H1 (cell line): ENCODE measurements around the gene ZC3H18. TPM values are rescaled to one million over a fixed set of nuclear protein-coding genes. Genes with fewer than 3 reads are reported as not detected.

ENCODE experiments used
- CTCF ChIA-PET: fragments of 300-600 bp; sonication (Branson Sonifier 250); formaldehyde crosslinking; loops from one replicate; lab custom pipeline; 2021; ENCODE audit not compliant: partially characterized antibody; lab: Charles Lee
- POLR2A ChIA-PET: fragments of 300-600 bp; sonication (Branson Sonifier 250); formaldehyde crosslinking; loops from one replicate; lab custom pipeline; 2021; ENCODE audit warnings: inconsistent platforms; ENCODE audit not compliant: partially characterized antibody; lab: Charles Lee
- DNase-seq, 2 experiments: peaks; one replicate each; pipeline versions ENCODE4 v3.0.0 to v3.0.0-alpha.2; 2010 to 2022; ENCODE audit warnings: low spot score in 2 of 2, low read depth in 1 of 2, mixed read lengths in 1 of 2
- FAIRE-seq: peaks from 2 replicates; lab custom pipeline; 2011; peaks lifted over from hg19 to GRCh38; lab: Jason Lieb, UNC
- H2AFZ ChIP-seq: 2 replicates; pipeline ENCODE4 v1.8.1; 2012; ENCODE audit warnings: low read length, inconsistent platforms
- H2AK5ac ChIP-seq: 2 replicates; pipeline ENCODE4 v1.6.1; 2013; ENCODE audit warnings: low read depth, low read length
- H2BK120ac ChIP-seq: replicated peaks from 2 replicates; pipeline ENCODE3; 2013; ENCODE audit warnings: low read depth, low read length, inconsistent platforms
- H2BK12ac ChIP-seq: 2 replicates; pipeline ENCODE4 v1.6.1; 2013; ENCODE audit warnings: low read depth, low read length
- H2BK15ac ChIP-seq: 2 replicates; pipeline ENCODE4 v1.6.1; 2013; ENCODE audit warnings: low read length
- H2BK20ac ChIP-seq: 2 replicates; pipeline ENCODE4 v1.6.1; 2013; ENCODE audit warnings: low read length
- H2BK5ac ChIP-seq: 2 replicates; pipeline ENCODE4 v1.6.1; 2013; ENCODE audit warnings: low read depth, low read length
- H3K14ac ChIP-seq: 2 replicates; pipeline ENCODE4 v1.6.1; 2013; ENCODE audit warnings: inconsistent platforms; ENCODE audit not compliant: insufficient read length
- H3K18ac ChIP-seq: 2 replicates; pipeline ENCODE4 v1.6.1; 2013; ENCODE audit warnings: low read length; ENCODE audit errors: extremely low read depth
- H3K23ac ChIP-seq: 2 replicates; pipeline ENCODE4 v1.6.1; 2013; ENCODE audit warnings: inconsistent platforms; ENCODE audit not compliant: insufficient read length
- H3K23me2 ChIP-seq: 2 replicates; pipeline ENCODE4 v1.6.1; 2013; ENCODE audit warnings: low read depth, low read length
- H3K27ac ChIP-seq: 2 replicates; pipeline ENCODE4 v1.6.1; 2011; ENCODE audit warnings: low read depth, low read length, inconsistent platforms
- H3K27me3 ChIP-seq, 4 experiments: replicated peaks in 1 of 4; 1 replicate in 1 of 4; 2 replicates in 3 of 4; pipeline versions ENCODE4 v1.6.1 to v1.8.1; 2011 to 2013; ENCODE audit warnings: low read length in 3 of 4, mild to moderate bottlenecking in 3 of 4, inconsistent platforms in 2 of 4, mixed read lengths in 2 of 4, moderate library complexity in 1 of 4; ENCODE audit not compliant: control insufficient read depth in 3 of 4, insufficient read depth in 3 of 4; ENCODE audit errors: extremely low read depth in 1 of 4
- H3K36me3 ChIP-seq, 4 experiments: 2 replicates each; pipeline versions ENCODE4 v1.6.1 to v1.8.1; 2011 to 2013; ENCODE audit warnings: mild to moderate bottlenecking in 4 of 4, low read length in 3 of 4, moderate library complexity in 2 of 4, control low read depth in 1 of 4, inconsistent platforms in 1 of 4; ENCODE audit not compliant: insufficient read depth in 4 of 4, control insufficient read depth in 2 of 4
- H3K4ac ChIP-seq: replicated peaks from 2 replicates; pipeline ENCODE3; 2013; ENCODE audit warnings: low read length, low read depth, mixed read lengths, inconsistent platforms; ENCODE audit not compliant: insufficient read length
- H3K4me1 ChIP-seq, 4 experiments: replicated peaks in 1 of 4; 1 replicate in 1 of 4; 2 replicates in 3 of 4; pipeline versions ENCODE4 v1.6.1 to v1.8.1; 2011 to 2013; ENCODE audit warnings: low read length in 3 of 4, inconsistent platforms in 2 of 4, mixed read lengths in 1 of 4; ENCODE audit not compliant: insufficient read depth in 4 of 4, control insufficient read depth in 3 of 4
- H3K4me2 ChIP-seq, 2 experiments: 2 replicates each; pipeline versions ENCODE4 v1.6.1 to v1.8.1; 2011 to 2013; ENCODE audit warnings: low read depth in 2 of 2, low read length in 2 of 2, control low read depth in 1 of 2, inconsistent platforms in 1 of 2, mild to moderate bottlenecking in 1 of 2; ENCODE audit not compliant: insufficient read depth in 1 of 2
- H3K4me3 ChIP-seq, 4 experiments: fragments of 200-600, 300-600 bp in 1 of 4; sonication (generic), shearing (Covaris generic), sonication (Bioruptor Twin) in 1 of 4; 2 replicates each; pipeline versions ENCODE4 v1.5.1 to v1.8.1; 2011 to 2016; ENCODE audit warnings: low read length in 4 of 4, low read depth in 3 of 4, control low read depth in 2 of 4, inconsistent platforms in 2 of 4, mild to moderate bottlenecking in 2 of 4, mixed read lengths in 1 of 4, moderate library complexity in 1 of 4; ENCODE audit not compliant: insufficient read depth in 2 of 4; ENCODE audit errors: extremely low read depth in 1 of 4
- H3K56ac ChIP-seq: replicated peaks from 2 replicates; pipeline ENCODE3; 2013; ENCODE audit warnings: low read depth, mild to moderate bottlenecking, mixed read lengths, low read length, inconsistent platforms; ENCODE audit not compliant: insufficient read length
- H3K79me1 ChIP-seq: 2 replicates; pipeline ENCODE4 v1.6.1; 2013; ENCODE audit warnings: low read depth, low read length, control low read depth
- H3K79me2 ChIP-seq, 2 experiments: 2 replicates each; pipeline versions ENCODE4 v1.6.1 to v1.8.1; 2012 to 2013; ENCODE audit warnings: low read length in 2 of 2, mild to moderate bottlenecking in 2 of 2, inconsistent platforms in 1 of 2; ENCODE audit not compliant: insufficient read depth in 2 of 2, control insufficient read depth in 1 of 2
- H3K9ac ChIP-seq, 4 experiments: replicated peaks in 1 of 4; 1 replicate in 1 of 4; 2 replicates in 3 of 4; pipeline versions ENCODE4 v1.6.1 to v1.8.1; 2011 to 2013; ENCODE audit warnings: low read depth in 3 of 4, low read length in 3 of 4, control low read depth in 2 of 4, mild to moderate bottlenecking in 2 of 4, moderate library complexity in 2 of 4, inconsistent platforms in 1 of 4; ENCODE audit errors: extremely low read depth in 1 of 4
- H3K9me3 ChIP-seq, 2 experiments: 2 replicates each; pipeline versions ENCODE4 v1.6.1 to v1.8.1; 2012 to 2013; ENCODE audit warnings: mild to moderate bottlenecking in 2 of 2, moderate library complexity in 2 of 2, control low read depth in 1 of 2, inconsistent platforms in 1 of 2, low read depth in 1 of 2, low read length in 1 of 2, mixed read lengths in 1 of 2; ENCODE audit not compliant: insufficient read depth in 2 of 2
- H4K20me1 ChIP-seq, 2 experiments: replicated peaks in 1 of 2; 2 replicates each; pipeline versions ENCODE3 to v1.8.1; 2011 to 2013; ENCODE audit warnings: inconsistent platforms in 2 of 2, low read length in 2 of 2, mild to moderate bottlenecking in 1 of 2; ENCODE audit not compliant: insufficient read depth in 2 of 2, control insufficient read depth in 1 of 2
- H4K5ac ChIP-seq: 2 replicates; pipeline ENCODE4 v1.6.1; 2013; ENCODE audit warnings: low read length, low read depth, mixed read lengths, inconsistent platforms; ENCODE audit not compliant: insufficient read length
- H4K8ac ChIP-seq: 2 replicates; pipeline ENCODE4 v1.8.0; 2013; ENCODE audit warnings: mild to moderate bottlenecking, moderate library complexity, low read length, inconsistent platforms; ENCODE audit not compliant: insufficient read depth; ENCODE audit errors: extremely low read depth
- H4K91ac ChIP-seq: replicated peaks from 2 replicates; pipeline ENCODE3; 2013; ENCODE audit warnings: low read length, mixed read lengths, inconsistent platforms; ENCODE audit not compliant: insufficient read length
- BACH1 ChIP-seq: IDR thresholded peaks from 2 replicates; pipeline ENCODE4 v1.6.1; 2012; ENCODE audit warnings: low read length, improper control_type of control experiment
- CBX8 ChIP-seq: fragments of 300-800, 300-1000 bp; sonication (generic); IDR thresholded peaks from 2 replicates; pipeline ENCODE4 v1.7.1; 2016; ENCODE audit warnings: low read depth, low read length, borderline replicate concordance
- CHD2 ChIP-seq: IDR thresholded peaks from 2 replicates; pipeline ENCODE4 v1.6.1; 2012; ENCODE audit warnings: low read length, improper control_type of control experiment
- KDM1A ChIP-seq: fragments of 200-600, 300-600 bp; sonication (generic); IDR thresholded peaks from 2 replicates; pipeline ENCODE4 v1.7.1; 2016; ENCODE audit warnings: mild to moderate bottlenecking, low read length, borderline replicate concordance
- WGBS, 2 experiments: shearing (Covaris generic) in 1 of 2; methylation state at CpG; one replicate each; pipeline versions ENCODE4 v1.1.6 to v1.1.7; 2013 to 2015; ENCODE audit warnings: low lambda C conversion rate in 2 of 2, mixed read lengths in 2 of 2, inconsistent platforms in 1 of 2, low coverage in 1 of 2, missing lambda C conversion rate in 1 of 2; ENCODE audit not compliant: insufficient replicate concordance in 2 of 2, insufficient coverage in 1 of 2, insufficient read length in 1 of 2; ENCODE audit errors: extremely low coverage in 1 of 2, missing lambda C conversion rate in 1 of 2; 5-methylcytosine and 5-hydroxymethylcytosine counted together
- polyA plus RNA-seq, 7 experiments: library from polyadenylated mRNA; depleted of rRNA in 3 of 7; stranded (reverse) in 5 of 7; unstranded in 2 of 7; fragments of >200 nt in 5 of 7; fragments of 200-250 nt in 2 of 7; gene quantifications; 1 replicate in 5 of 7; 2 replicates in 1 of 7; 4 replicates in 1 of 7; pipeline versions ENCODE4 v1.2.1 to v1.2.3, GENCODE V29; 2011 to 2013; ENCODE audit warnings: missing spikeins in 2 of 7, mixed read lengths in 2 of 7
- total RNA-seq: library from RNA; stranded (reverse); fragmentation: NEBNext Ultra II Directional; extraction: Animal tissue kit (Norgen Biotek cat#: 25700); gene quantifications from 2 replicates; pipeline ENCODE4 v1.2.1, GENCODE V29; 2021

ZC3H18 gene
- total and polyA plus RNA-seq, 2 of the 8 experiments (the other 6 are each of a cell fraction or from before 2014, with no cell fraction given), result 12.1 to 73.2 TPM

GRCh38 chr16:88593910-88594309 is 23.7 kb downstream of the ZC3H18 start:
- 95% methylated on average over 6 of the region's 6 CpGs; no CpG with 5 or more reads in 1 of the 2 experiments for WGBS, 2 experiments
- peaks cover 0 to 23% of the 10 kb centered on the region in 2 experiments; a peak in 2 of 4 replicates for H3K79me2 ChIP-seq
- no peak overlapping the region for H2BK5ac ChIP-seq

More at GRCh38 chr16:88593910-88594309, 23.7 kb downstream of the ZC3H18 start:
- Histone ChIP-seq H4K20me1 (peaks cover 3 to 19% of the 10 kb centered on the region in 2 experiments), H2AFZ (no peak overlapping the region), H3K4me1 (no peaks in the 10 kb centered on the region), H3K14ac (no peak overlapping the region), H3K36me3 (peaks cover 6 to 27% (median 20%) of the 10 kb centered on the region in 4 experiments; a peak in 6 of 8 replicates), H2BK120ac (no peak overlapping the region), H3K23ac (no peak overlapping the region), H2AK5ac (no peak overlapping the region), H2BK20ac (no peak overlapping the region), H3K27ac (no peak overlapping the region), H4K5ac (no peak overlapping the region), H4K8ac (no peak overlapping the region), H2BK15ac (no peak overlapping the region), H3K9me3 (no peaks in the 10 kb centered on the region), H3K56ac (no peak overlapping the region), H3K4me3 (no peak overlapping the region), H3K18ac (no peak overlapping the region), H3K79me1 (no peaks in the 10 kb centered on the region), H3K4ac (no peak overlapping the region), H2BK12ac (no peak overlapping the region), H3K4me2 (no peak overlapping the region), H3K27me3 (no peaks in the 10 kb centered on the region), H4K91ac (no peak overlapping the region), H3K9ac (no peak overlapping the region), H3K23me2 (no peaks in the 10 kb centered on the region)
- ChIA-PET CTCF (interaction anchor here (0.7 to 2.0 kb wide), 8 partner anchors 9 to 156 kb away, joined by 3 to 10 read pairs (median 4); partner anchors contain the start of gene ZC3H18), POLR2A (no interaction called here)
- TF ChIP-seq KDM1A (no peak), BACH1 (no peak), CBX8 (no peak), CHD2 (no peak)
- FAIRE-seq (no peak), DNase-seq (no peak)
